DMS114 treated with DMSO at 0.1 percent for 48 hours (cell line): ENCODE results near the gene HOXC4.
A peak's percentile ranks its signal among the peaks of the same experiment; 100 is the strongest.

ENCODE experiments used
- DNase-seq: peaks from one replicate; lab custom pipeline; 2025; ENCODE audit not compliant: unreplicated experiment; lab: John Stamatoyannopoulos, UW

Gene HOXC4

DNA sequence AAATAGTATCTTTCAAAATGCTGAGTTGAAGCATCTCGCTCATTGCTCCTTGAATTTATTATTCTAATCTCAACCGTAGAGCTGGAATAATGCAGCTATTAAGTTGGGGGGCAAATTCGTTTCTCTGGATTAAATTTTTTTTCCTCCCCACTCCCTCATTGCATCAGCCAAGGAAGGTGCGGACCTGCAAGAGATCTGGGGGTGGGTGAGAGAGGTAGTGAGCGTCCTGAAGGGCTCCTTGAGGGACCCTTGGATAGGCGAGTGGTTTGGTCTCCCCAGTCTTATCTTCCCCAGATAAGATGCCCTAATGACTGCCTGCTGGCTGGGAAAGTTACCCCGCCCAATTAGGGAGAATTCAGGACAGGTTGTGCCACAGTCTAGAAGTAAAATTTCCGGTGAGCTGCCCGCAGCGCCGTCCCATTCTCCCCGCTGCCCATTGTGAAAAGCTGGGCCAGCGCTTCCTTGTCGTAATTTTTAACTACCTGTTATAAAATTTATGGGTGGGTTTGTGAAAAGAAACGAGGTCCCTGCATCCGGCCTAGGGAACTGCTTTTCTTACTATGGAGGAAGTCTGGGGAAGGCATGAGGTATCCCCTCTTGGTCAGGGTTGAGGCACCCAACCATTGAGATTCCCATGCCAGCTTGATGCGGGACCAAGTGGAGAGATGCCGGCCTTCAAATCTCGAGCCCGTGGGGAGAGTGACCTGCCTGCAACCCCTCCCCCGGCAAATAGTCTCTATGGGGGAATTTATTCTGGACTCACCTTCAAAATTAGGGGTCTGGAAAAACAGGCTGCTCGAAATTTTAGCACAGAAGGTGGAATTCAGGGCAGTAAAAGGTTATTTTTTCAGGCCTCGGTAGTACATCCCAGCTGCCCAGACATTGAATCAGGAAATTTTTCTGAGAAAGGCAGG is 38.4 kb upstream of the HOXC4 start:
- DNase-seq, result no peak

DNA sequence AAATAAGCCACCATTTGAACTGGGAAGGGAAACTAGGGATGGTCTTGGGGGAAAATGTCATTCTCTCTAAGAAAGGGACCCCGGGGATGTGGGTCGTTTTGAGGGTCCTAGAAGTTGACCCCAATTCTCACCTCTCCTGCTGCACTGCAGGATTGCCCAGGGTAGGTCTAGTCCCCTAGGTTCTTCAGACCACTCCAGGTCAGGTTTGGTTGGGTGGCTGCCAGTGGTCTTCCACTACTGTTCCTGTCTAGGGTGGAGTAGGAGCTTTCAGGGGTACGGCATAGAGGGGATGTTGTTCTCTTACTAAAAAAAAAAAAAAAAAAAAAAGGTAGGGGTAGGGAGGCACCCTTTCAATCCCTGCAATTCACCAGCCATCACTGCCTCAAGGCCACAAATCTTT is 37.6 kb upstream of the HOXC4 start:
- DNase-seq, result no peak

DNA sequence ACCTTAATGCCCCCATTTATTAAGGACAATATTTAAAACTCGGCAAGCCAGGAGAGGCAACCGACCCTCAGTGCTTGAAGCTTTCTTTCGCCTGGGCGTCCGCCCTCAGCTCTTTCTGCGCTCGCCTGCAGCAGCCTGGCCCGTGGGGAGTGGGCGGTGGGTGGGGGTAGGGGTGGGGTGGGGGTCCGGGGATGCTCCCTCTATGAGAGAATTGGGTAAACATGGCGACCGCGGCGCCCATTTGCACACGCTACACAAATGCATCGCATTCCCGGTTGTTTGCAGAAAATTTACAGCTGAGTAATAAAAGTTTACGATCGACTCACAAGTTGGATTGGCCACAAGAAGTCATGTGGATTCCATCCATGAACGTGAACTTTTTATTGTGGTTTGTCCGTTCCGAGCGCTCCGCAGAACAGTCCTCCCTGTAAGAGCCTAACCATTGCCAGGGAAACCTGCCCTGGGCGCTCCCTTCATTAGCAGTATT is 37.1 kb upstream of the HOXC4 start:
- DNase-seq, result peak; percentile 93

DNA sequence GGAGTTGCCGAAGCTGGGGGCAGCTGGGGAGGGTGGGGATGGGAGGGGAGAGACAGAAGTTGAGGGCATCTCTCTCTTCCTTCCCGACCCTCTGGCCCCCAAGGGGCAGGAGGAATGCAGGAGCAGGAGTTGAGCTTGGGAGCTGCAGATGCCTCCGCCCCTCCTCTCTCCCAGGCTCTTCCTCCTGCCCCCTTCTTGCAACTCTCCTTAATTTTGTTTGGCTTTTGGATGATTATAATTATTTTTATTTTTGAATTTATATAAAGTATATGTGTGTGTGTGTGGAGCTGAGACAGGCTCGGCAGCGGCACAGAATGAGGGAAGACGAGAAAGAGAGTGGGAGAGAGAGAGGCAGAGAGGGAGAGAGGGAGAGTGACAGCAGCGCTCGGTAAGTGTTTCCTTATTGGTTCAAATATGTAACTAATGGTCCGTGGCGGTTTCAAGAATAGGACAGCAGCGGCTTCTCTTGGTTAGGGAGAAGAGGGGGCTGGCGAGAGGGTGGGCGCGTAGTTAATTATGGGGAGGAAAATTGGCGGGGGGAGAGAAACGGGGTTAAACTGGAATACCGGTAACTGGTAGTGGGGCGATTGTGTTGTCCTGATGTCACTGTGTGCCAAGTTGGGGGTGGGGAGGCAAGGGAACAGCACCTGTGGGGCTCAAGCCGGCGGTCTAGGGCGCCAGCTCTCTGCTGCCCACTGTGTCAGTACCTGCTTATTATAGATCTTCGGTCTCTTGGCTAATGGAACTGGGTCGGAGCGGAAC is 36.4 kb upstream of the HOXC4 start:
- peak; percentile 81 for DNase-seq

DNA sequence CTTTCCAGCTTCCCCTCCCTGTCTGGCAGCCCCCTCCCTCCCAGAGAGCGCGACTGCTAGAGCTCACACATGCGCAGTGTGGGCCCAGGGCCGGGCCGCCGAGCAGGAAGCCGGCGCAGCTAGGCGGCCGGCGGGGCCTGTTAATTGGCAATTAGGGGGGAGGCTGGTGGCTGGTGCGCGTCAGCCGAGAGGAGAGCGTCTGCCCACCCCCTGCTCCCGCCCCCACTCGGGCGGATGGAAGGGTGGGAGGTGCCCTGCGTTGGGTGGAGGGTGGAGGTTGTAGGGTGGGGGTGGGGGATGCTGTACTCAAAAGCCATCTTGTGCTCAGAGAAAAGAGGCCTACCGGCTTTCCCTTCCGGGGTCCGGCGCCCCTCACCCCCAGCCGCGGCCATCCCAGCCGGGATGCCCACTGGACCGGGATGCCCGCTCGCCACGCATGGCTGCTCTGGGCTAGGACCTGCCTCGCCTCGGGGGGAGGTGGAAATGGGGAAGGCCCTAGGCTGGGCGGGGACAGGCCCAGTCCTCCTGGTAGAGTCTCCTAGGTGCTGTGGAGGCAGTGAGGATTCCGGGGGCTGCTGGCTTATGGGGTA is 35.7 kb upstream of the HOXC4 start:
- DNase-seq, result peak; percentile 91

DNA sequence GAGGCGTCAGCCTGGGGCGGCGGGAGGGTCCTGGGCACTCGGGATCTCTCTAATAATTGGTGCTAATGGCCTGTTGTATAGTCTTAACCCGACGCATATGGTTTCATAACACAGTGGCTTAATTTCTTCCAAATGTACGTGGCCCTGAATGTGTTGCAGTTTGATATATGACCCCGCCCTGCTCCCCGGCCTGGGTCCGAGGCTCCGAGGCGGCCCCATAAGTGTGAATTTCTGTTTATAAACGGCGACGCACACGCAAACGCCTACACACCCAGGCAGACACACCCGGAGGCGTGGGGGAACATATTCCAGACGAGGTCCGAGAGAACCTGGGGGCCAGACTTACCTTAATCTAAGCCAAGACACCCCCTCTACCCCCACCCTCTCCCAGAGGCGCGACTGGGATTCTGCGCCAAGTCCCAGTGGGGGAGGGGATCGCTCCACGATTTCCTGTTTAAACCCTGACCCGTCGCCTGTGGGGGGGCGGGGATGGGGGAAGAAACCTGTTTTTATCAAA is 35.1 kb upstream of the HOXC4 start:
- DNase-seq, result no peak

DNA sequence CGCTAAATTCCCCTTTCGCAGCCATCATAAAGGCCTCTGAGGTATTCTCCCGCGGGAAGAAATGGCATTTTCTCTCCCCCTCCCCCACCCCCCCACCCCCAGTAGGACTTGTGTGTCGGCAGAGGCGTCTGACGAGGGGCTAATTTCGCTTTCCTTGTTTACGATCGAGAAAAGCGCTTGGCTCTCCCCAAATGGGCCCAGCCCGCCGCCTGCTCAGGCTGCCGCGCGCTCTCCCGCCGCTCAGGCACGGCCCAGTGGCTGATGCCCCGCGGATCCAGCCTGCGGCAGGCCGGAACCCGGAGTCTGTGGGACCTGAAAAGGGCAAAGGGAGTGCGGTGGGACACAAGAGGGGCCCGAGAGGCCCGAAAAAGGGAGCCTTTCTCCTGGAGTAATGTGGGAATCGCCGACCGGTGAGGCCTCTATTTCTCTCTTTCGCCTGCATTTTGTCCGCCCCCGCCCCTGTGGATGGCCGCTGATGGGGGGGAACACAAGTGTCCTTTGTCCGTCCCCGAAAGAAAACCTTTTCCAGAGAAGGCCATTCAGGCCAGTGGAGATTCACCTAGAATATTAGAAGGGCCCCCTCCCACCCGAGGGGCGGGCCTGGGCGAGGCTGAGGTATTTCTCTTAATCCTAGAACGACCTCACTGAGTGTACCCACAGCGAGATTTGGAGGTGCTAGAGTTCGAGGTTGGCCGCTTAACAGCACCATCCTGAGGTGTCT is 34.4 kb upstream of the HOXC4 start:
- DNase-seq, result no peak

DNA sequence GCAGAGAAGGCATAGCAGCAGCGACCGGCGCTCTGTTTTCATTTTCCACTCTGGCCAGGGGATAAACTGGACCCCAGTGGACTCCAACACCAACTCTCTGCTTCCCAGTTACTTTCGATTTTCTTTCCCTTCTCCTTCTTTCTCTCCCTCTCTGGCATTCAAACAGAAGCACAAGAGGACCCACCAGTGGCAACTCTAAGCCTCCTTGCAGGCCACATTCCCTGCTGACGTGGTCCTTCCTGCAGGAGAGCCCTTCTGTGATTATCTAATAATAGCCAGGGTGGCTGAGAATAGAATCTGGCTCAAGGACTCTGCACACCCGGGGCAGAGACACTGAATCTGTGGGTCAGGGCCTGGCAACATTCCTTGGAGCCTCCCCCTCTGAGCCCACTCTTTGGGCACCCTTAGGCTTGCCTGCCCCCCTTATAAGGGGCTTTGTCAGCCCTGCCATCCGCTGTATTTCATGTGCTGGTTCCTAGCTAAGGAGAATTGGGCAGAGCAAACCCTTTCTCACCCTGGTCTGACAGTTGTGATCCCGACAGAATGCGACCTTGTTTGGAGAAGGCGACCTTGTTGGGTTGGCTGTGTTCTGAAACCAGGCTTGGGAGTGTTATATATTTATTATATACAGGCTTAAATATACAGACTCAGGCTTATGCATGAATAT is 33.6 kb upstream of the HOXC4 start:
- no peak for DNase-seq

DNA sequence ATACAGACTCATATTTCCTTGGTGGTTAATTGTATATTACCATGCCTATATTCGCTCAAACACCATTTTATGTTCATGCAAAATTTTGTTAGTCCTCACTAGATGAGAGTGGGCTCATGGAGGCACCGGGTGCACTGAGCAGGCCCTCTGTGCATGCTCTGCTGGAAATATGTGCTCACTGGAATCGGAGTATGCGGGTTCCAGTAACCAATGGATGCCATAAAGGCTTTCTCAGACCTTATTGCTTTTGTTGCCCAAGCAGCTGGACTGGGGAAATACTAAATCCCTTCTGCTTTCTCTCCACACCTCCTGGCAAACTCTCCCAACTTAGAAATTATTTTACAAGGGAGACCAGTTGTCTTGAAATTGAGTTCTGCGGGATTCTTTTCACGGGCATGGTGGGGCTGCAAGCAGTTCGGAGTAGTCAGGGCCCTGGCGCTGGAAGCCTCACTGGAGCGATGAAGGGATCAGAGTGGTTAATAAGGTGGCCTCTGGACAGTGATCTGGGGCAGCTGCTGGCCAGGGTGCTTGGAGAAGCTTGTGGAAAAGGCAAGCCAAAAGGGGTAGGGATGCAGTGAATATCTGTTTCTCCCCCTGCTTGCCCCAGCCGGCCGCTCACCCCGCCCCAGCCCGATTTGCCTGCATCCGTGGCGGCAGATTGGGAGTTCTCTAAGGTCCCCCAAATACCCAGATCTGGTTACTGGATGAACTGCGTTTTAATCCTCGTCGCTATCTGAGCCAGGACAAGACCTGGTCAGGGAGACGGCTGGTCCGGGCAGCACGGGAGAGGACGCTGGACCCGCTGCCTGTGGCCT is 32.8 kb upstream of the HOXC4 start:
- DNase-seq, result peak; percentile 55

DNA sequence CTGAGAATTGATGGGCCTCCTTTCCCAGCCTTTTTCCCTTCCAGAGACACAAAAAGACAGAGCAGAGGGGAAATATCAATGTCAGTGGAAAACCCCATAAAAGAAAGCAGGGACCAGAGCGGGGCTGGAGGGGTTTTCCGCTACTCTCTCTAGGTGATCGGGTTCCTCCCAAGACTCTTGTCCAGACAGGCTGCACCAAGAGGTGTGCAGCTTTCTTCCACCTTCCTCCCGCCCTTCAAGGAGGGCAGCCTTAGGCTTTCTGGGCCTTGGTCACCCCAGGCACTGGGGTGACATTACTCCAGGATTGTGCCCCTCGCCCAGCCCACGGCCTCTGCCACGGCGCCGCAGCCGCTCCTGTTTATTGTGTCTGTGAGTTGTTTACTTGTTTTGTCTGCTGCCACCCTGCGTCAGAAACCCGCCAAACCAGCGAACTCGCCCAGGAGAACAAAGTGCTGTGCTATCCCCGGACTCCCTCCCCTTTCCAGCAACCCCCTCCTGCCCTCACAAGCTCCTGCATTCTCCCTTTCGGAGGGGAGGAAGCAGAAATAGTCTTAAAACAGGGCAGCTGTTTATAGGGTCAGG is 32.1 kb upstream of the HOXC4 start:
- peak; percentile 75 for DNase-seq

DNA sequence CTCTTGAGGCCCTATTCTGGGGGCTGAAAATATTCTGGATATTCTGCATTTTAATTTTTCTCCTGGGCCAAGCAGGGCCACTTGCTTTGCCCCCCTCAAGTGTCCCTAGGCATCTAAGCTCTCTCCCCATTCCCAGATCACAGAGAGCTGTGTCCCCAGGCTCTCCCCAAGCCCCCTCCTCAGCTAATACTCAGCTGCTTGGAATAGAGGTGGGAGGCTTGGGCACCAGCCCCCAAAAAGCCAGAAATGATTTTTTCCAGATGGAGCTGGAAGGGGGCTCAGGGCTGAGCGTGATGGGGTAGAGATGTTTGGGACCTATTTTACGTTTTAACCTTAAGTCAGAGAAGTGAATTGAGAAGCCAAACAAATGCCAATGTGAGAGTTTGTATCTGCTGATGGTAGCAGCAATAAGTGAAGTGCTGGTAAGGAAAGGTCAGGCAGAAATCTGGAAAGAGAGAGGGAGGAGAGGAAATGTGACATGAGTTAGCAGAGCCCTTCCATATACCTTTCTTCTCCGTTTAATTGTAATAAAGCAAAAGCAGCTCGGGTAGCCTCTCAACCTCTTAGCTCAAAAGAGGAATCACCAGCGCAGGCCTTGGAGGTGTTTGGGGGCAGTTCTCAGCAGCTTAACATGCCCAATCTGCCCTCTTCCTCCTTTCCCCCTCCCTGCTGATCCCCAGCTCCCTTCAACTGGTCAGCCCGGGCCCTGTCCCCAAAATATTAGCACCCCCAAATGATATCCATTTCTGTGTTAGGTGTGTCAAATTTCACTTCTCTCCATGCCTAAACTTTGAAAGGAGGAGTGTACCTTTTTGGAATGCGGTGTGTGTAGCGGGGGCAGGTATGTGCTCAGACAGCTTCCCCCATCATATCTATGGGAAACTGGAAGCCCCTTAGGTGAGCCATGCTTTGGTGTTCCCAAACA is 30.4 kb upstream of the HOXC4 start:
- no peak for DNase-seq

DNA sequence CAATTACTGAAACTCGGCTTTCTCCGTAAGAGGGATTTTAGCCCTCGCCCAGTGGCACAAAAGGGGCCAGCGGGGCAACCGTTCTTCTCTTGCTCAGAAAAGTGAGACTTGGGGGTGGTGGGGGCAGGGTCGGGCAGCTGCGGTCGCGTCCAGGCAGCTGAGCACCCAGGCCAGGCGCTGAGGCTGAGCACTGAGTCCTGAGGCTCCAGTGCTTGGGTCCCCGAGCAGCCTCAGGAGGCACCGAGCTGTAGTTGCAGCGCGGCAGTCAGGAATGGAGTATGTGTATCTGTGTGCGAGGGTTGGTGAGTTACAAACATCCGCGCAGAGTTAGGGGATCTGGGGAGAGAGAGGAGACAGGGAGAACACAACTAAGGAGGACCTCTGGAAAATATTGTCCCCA is 29.5 kb upstream of the HOXC4 start:
- DNase-seq, result no peak

DNA sequence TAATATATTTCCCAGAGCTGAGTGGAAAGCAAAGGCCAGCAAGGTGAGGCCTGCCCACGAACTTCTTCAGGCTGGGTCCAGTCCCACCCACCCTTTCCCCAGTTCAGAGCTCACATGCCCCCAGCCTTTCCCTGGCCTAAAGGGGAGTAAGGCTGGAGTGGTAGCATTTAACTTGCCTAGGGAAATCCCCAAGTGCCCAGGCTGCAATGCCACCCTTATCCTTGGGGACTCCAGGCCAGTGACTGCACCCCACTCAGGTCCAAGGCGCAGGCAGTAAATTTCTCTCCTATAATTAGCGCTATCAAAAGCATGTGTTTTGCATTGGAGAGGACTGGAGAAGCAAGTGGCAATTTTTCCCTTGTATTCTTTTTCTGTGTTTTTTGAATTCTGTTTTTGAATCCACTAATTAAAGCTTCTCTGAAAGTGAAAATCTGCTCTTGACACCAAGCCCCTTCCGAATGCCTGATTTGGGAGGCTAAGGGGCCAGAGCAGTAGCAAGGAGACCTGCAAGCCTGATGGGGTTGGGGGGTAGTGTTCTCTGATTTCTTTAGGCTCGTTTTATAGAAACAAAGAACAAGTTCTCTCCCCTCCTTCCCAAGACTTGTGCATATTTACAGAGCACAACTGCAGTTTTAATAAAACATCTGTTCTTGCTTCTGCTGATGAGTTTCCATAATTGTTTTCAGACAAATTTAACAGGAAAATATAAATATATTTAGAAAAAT is 28.9 kb upstream of the HOXC4 start:
- DNase-seq, result no peak

DNA sequence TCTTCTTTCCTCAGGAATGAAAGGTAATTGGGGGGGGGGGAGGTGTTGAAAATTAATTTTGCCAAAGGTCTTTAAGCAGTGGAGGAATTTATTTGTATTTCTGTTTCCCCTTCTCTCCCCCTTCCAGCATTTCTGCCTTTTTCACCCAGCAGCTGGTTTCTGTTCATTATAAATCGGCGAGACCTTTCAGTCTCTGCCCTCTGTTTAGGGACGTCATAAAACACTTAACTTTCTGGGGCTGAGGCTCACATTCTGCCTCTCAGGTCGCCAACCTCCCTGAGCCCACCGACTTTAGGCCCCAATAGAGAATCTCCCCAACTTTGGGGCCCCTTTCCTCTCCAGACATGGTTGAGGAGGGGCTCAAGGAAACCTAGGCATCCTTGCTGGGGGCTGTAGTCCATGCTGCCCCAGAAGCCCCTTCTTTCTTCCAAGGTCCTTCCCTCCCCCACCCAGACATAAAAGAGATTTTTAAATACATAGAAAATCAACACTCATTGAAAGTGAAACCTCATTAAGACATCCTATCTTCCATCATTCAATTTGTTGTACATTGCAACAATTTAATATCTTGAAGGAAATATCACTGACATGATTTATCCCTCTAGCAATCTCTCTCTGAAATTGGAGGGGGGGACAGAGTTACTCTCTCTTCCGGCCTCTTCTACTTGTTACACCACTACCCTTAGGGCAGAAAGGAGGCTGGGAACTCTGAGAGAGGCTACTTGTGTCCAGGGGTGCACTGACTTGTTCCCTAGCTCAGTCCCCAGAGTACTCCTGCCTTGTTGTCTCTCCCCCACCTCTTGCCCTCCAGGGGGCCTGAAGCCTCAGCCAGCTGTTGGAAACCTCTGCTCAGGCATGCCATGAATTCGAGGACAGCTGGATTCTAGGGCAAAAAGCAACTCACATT is 27.9 kb upstream of the HOXC4 start:
- DNase-seq, result no peak

DNA sequence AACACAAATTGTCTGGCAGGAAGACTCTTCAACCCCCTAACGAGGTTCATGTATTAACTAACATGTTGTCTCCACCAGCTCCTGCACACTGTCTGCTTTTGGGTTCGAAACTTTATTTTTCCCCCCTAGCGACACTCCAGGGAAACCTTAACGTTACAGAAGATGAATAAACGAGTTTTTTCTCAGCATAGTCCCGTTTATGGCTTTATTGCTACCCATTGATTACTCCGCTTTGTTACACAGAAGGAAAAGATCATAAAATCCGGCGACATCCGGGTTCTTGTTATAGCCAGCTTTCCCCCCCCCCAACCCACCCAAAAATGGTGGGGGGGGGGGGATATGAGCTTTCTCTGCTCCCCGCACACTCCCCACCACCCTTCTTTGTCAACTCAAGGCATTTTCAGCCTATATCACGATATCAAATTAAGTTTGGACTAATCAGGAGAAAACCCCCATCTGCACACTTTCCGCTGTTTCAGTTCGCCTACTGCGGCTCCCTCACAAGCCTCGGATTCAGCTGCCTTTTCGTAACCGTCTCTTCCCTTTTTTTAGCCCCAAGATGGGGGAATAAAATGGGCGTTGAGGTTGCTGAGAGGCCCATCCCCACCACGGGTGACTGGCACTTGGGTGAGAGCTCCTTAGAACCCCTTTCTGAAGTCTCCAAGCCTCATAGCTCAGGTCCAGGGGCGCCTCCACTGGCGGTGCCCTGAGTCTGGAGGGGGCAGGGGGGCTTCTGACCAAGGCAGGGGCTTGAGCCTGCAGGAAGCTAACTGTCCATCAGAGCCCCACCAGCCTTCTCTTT is 26.8 kb upstream of the HOXC4 start:
- no peak for DNase-seq

DNA sequence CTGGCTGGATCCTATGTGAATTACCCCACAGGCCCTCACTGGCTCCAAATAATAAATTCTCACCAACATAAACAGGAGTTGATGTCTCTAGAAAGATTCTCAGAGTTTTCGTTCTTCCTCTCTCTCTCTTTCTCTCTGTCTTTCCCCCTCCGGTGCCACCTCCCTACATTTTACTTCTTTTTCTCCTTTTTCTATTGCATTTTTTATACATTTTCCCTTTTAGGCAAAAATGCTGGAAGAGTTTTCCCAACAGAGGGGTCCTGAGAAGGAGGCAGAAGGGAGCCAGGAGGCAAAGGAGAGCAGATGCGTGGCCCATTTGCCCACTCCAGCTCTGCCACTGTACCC is 26.2 kb upstream of the HOXC4 start:
- no peak for DNase-seq
